Nephron progenitor cell (in vitro differentiated cells): ENCODE data around the gene TECPR2.

ENCODE experiments used
- DNase-seq: peaks from one replicate; pipeline ENCODE4 v3.0.0; 2021
- H3K27ac Mint-ChIP-seq: 2 replicates; pipeline ENCODE4 v1.8.0; 2021; ENCODE audit warnings: mild to moderate bottlenecking, moderate library complexity, mixed read lengths
- H3K27me3 Mint-ChIP-seq: 2 replicates; pipeline ENCODE4 v1.8.0; 2021; ENCODE audit warnings: mild to moderate bottlenecking, low read depth, mixed read lengths; ENCODE audit not compliant: poor library complexity
- H3K36me3 Mint-ChIP-seq: 2 replicates; pipeline ENCODE4 v1.8.0; 2021; ENCODE audit warnings: low read depth, mixed read lengths
- H3K4me1 Mint-ChIP-seq: 2 replicates; pipeline ENCODE4 v1.8.0; 2021; ENCODE audit warnings: mixed read lengths
- H3K4me3 Mint-ChIP-seq: 2 replicates; pipeline ENCODE4 v1.8.0; 2021; ENCODE audit warnings: mild to moderate bottlenecking, moderate library complexity, mixed read lengths
- H3K9me3 Mint-ChIP-seq: 2 replicates; pipeline ENCODE4 v1.8.0; 2021; ENCODE audit warnings: mild to moderate bottlenecking, moderate library complexity, mixed read lengths
- TF ChIP-seq, protein P1 (sequence below): fragments of 200-600 bp; sonication (generic); IDR thresholded peaks from 2 replicates; pipeline ENCODE4 v1.5.0; 2021; ENCODE audit warnings: antibody characterized with exemption

The TECPR2 gene

DNA sequence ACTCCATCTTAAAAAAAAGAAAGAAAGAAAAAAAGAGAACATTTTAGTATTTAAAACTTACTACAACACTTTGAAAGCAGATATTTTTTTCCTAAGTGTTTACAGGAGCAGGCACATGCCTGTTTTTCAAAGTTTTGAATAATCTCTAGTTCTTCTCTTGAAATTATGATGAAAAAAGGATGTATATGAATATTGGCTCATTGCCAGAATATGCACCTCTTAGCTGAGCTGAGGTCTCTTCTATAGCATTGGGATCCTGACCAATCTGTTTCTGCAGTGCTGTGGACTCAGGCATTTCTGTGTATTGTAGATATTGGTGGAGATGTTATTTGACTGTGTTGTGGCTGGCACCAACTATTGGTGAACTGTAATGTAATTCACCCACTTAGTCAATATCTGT is 15.0 kb downstream of the TECPR2 start:
- H3K36me3 Mint-ChIP-seq = peaks cover 28% of the 10 kb centered on the region
- H3K4me1 Mint-ChIP-seq = no peaks in the 10 kb centered on the region
- DNase-seq = no peak
- no peaks in the 10 kb centered on the region for H3K27me3 Mint-ChIP-seq
- H3K9me3 Mint-ChIP-seq = no peaks in the 10 kb centered on the region
- H3K27ac Mint-ChIP-seq = no peak overlapping the region
- TF ChIP-seq, protein P1, sequence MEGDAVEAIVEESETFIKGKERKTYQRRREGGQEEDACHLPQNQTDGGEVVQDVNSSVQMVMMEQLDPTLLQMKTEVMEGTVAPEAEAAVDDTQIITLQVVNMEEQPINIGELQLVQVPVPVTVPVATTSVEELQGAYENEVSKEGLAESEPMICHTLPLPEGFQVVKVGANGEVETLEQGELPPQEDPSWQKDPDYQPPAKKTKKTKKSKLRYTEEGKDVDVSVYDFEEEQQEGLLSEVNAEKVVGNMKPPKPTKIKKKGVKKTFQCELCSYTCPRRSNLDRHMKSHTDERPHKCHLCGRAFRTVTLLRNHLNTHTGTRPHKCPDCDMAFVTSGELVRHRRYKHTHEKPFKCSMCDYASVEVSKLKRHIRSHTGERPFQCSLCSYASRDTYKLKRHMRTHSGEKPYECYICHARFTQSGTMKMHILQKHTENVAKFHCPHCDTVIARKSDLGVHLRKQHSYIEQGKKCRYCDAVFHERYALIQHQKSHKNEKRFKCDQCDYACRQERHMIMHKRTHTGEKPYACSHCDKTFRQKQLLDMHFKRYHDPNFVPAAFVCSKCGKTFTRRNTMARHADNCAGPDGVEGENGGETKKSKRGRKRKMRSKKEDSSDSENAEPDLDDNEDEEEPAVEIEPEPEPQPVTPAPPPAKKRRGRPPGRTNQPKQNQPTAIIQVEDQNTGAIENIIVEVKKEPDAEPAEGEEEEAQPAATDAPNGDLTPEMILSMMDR = no peak
- no peak overlapping the region for H3K4me3 Mint-ChIP-seq

DNA sequence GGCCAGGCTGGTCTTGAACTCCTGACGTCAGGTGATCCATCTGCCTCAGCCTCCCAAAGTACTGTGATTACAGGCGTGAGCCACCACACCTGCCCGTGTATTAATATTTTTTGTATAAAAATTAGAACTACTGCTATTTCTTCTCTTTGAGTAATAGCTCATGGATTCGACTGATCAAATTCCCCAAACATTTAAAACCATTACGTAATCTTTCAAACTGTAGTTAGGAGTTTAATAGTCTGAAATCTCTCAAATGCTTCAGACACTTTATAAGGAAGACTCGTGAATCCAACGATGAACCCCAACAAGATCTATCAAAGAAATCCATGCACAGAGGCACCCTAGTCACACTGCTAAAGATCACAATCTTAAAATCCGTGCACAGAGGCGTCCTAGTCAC is 16.1 kb downstream of the TECPR2 start:
- Mint-ChIP-seq H3K36me3 (peaks cover 33% of the 10 kb centered on the region), H3K27ac (no peak overlapping the region), H3K4me1 (no peaks in the 10 kb centered on the region), H3K4me3 (no peak overlapping the region), H3K27me3 (no peaks in the 10 kb centered on the region), H3K9me3 (no peaks in the 10 kb centered on the region)
- TF ChIP-seq, protein P1 = no peak
- no peak for DNase-seq

DNA sequence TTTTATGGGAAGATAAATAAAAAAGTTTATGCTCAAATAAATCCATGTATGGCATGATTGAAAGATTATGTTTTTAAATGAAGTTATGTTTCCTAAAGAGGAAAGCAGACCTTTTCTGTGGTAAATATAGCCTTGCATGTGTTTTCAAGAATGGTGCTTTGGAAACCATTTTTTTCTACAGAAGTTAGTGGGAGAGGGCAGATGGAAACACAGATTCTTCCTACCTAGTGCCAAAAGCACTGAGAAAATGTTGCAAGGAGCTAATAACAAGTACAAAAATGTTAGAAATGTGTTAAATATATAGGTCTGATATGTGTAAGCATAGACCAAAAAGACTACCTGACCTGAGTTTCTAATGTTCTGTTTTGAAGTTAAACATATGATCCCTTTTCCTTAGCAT is 24.3 kb downstream of the TECPR2 start:
- no peaks in the 10 kb centered on the region for H3K27me3 Mint-ChIP-seq
- no peak overlapping the region for H3K4me3 Mint-ChIP-seq
- DNase-seq = no peak
- TF ChIP-seq, protein P1 = no peak
- H3K27ac Mint-ChIP-seq = no peak overlapping the region
- peaks cover 47% of the 10 kb centered on the region for H3K36me3 Mint-ChIP-seq
- no peaks in the 10 kb centered on the region for H3K4me1 Mint-ChIP-seq
- peaks cover 1% of the 10 kb centered on the region for H3K9me3 Mint-ChIP-seq

DNA sequence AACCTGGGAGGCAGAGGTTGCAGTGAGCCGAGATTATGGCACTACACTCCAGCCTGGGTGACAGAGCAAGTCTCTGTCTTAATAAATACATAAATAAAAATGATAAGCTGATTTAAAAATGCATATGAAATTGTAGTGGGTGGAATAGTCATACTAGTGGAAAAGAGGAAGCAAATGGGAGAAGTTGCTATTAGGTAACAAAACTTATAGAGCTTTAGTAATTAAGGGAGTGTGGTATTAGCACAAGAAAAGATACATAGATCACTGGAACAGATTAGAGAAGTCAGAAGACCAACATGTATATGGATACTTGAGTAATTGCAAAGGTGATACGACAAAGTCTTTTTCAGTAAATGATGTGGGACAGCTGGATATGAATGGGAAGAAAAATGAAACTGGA is 26.5 kb downstream of the TECPR2 start:
- Mint-ChIP-seq H3K27me3 (no peaks in the 10 kb centered on the region), H3K4me3 (no peak overlapping the region), H3K4me1 (peaks cover 5% of the 10 kb centered on the region), H3K36me3 (peaks cover 56% of the 10 kb centered on the region), H3K9me3 (peaks cover 5% of the 10 kb centered on the region), H3K27ac (no peak overlapping the region)
- TF ChIP-seq, protein P1 = no peak
- no peak for DNase-seq

DNA sequence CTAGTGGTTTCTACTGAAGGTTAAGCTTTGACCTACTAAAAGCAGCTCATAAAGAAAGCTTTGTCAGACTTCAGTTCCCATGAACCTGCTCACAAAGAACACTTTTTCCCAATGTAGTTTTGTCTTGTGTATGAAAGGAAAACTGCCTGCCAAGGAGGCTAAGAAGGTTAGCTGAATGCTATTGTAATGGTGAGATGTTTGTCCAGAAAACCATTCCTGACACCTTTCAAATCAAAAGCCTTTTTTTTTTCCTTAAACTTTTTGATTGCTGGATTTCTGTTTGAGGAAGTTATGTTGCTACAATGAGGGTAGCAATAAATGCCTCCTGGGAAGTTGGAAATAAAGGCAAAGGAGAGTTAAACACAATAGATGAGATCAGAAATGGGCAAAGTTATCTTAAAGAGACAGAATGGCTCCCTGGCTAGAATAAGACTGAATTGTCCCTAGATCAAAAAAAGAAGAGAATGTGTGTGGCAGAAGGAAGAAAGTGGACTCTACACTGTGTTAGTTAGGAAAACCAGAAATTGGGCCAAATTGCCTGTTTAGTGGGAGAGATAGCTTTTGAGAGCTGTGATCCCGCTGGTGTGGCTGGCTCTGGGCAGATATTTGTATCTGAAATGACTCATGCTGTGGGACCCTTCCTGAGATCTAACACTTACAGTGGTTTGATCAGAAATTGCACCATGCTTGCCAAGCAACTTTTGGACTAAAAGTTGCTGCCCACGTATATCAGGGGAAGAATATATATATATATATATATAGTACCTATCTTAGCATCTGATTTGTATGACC is 27.5 kb downstream of the TECPR2 start:
- no peak overlapping the region for H3K27ac Mint-ChIP-seq
- no peaks in the 10 kb centered on the region for H3K27me3 Mint-ChIP-seq
- peaks cover 56% of the 10 kb centered on the region for H3K36me3 Mint-ChIP-seq
- no peak overlapping the region for H3K4me3 Mint-ChIP-seq
- TF ChIP-seq, protein P1 = no peak
- peaks cover 5% of the 10 kb centered on the region for H3K9me3 Mint-ChIP-seq
- H3K4me1 Mint-ChIP-seq = peaks cover 12% of the 10 kb centered on the region
- no peak for DNase-seq

DNA sequence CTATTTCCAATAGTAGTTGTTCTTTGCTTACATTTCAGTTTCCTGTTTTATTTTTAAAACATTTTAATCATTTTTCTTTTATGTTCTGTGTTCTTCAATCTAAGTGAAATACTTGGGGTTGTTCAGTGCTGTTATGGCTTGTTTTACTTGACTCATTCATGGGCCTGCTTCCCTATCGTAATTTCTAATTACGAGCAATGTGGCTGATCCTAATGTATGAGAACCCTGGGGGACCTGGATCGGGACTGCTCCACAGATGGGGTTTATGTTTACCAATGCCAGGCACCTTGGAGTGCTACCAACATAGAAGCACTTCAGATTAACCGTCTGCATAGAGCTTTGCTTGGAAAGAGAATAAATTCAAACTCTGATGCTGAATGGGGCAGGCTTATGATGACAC is 29.8 kb downstream of the TECPR2 start:
- no peak overlapping the region for H3K27ac Mint-ChIP-seq
- peaks cover 62% of the 10 kb centered on the region for H3K36me3 Mint-ChIP-seq
- H3K9me3 Mint-ChIP-seq = peaks cover 18% of the 10 kb centered on the region
- H3K4me3 Mint-ChIP-seq = no peak overlapping the region
- TF ChIP-seq, protein P1 = no peak
- no peak for DNase-seq
- peaks cover 12% of the 10 kb centered on the region for H3K4me1 Mint-ChIP-seq
- no peaks in the 10 kb centered on the region for H3K27me3 Mint-ChIP-seq
